Effector memory CD8-positive, alpha-beta T cell (primary cell): ENCODE measurements around the gene TACSTD2.
"Not testable (repeated sequence)": the region's sequence is repeated elsewhere in the genome, so short reads cannot be mapped to it uniquely, and the experiment has no call there.

Experiments used
- ATAC-seq: fragments of 150-1000 bp; cut with Tn5 transposase; replicated peaks from 2 replicates; pipeline ENCODE4 v1.10.0; 2021; ENCODE audit warnings: mild to moderate bottlenecking, moderate library complexity
- DNase-seq, 3 experiments: peaks; one replicate each; pipeline ENCODE4 v3.0.0; 2021
- H3K27ac Mint-ChIP-seq, 2 donors: one replicate each; pipeline ENCODE4 v1.8.0; 2022; ENCODE audit warnings: mild to moderate bottlenecking in 2 of 2, mixed read lengths in 2 of 2, moderate library complexity in 2 of 2
- H3K27me3 Mint-ChIP-seq, 2 donors: one replicate each; pipeline ENCODE4 v1.8.0; 2022; ENCODE audit warnings: mixed read lengths in 2 of 2
- H3K36me3 Mint-ChIP-seq: one replicate; pipeline ENCODE4 v1.8.0; 2022; ENCODE audit warnings: mild to moderate bottlenecking, moderate library complexity, mixed read lengths; ENCODE audit not compliant: insufficient read depth
- H3K4me1 Mint-ChIP-seq, 2 donors: one replicate each; pipeline ENCODE4 v1.8.0; 2022; ENCODE audit warnings: low read depth in 2 of 2, mixed read lengths in 2 of 2
- H3K4me3 Mint-ChIP-seq, 2 donors: one replicate each; pipeline ENCODE4 v1.8.0; 2022; ENCODE audit warnings: mild to moderate bottlenecking in 2 of 2, mixed read lengths in 2 of 2, moderate library complexity in 2 of 2
- H3K9me3 Mint-ChIP-seq, 2 donors: one replicate each; pipeline ENCODE4 v1.8.0; 2022; ENCODE audit warnings: mixed read lengths in 2 of 2

TACSTD2 gene

DNA sequence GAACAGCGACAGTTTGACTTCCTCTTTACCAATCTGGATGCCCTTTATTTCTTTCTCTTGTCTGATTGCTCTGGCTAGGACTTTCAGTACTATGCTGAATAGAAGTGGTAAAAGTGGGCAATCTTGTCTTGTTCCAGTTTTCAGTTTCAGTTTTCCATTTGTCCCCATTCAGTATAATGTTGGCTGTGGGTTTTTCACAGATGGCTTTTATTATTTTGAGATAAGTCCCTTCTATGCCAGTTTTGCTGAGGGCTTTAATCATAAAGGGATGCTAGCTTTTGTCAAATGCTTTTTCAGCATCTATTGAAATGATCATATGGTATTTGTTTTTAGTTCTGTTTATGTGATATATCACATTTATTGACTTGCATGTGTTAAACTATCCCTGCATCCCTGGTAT lies 24.9 kb upstream of the TACSTD2 start:
- Mint-ChIP-seq H3K27me3 (peaks cover 67 to 98% of the 10 kb centered on the region in 2 donors), H3K9me3 (peaks cover 6 to 11% of the 10 kb centered on the region in 2 donors)
- H3K4me3 Mint-ChIP-seq, ATAC-seq, DNase-seq, H3K36me3 Mint-ChIP-seq, H3K4me1 Mint-ChIP-seq, H3K27ac Mint-ChIP-seq: not testable (repeated sequence)

GRCh38 chr1:58597996-58598395 lies 20.9 kb upstream of the TACSTD2 start:
- peaks cover 57 to 75% of the 10 kb centered on the region in 2 donors for H3K27me3 Mint-ChIP-seq
- ATAC-seq: no peak

GRCh38 chr1:58597076-58597475 lies 20.0 kb upstream of the TACSTD2 start:
- H3K27me3 Mint-ChIP-seq: peaks cover 48 to 75% of the 10 kb centered on the region in 2 donors
- H3K36me3 Mint-ChIP-seq: no peaks in the 10 kb centered on the region
- H3K9me3 Mint-ChIP-seq: no peaks in the 10 kb centered on the region
- H3K27ac Mint-ChIP-seq: no peak overlapping the region
- DNase-seq: no peak
- no peak for ATAC-seq
- no peak overlapping the region for H3K4me3 Mint-ChIP-seq
- peaks cover 5 to 6% of the 10 kb centered on the region in 2 donors for H3K4me1 Mint-ChIP-seq

More at GRCh38 chr1:58597996-58598395, 20.9 kb upstream of the TACSTD2 start:
- H3K27ac Mint-ChIP-seq: no peak overlapping the region
- no peaks in the 10 kb centered on the region for H3K36me3 Mint-ChIP-seq
- H3K4me1 Mint-ChIP-seq: peaks cover 5 to 6% of the 10 kb centered on the region in 2 donors
- no peaks in the 10 kb centered on the region for H3K9me3 Mint-ChIP-seq
- H3K4me3 Mint-ChIP-seq: no peak overlapping the region
- DNase-seq: no peak

GRCh38 chr1:58596631-58597052 lies 19.6 kb upstream of the TACSTD2 start:
- Mint-ChIP-seq H3K4me1 (peaks cover 5 to 6% of the 10 kb centered on the region in 2 donors), H3K9me3 (no peaks in the 10 kb centered on the region), H3K36me3 (no peaks in the 10 kb centered on the region), H3K27ac (no peak overlapping the region), H3K27me3 (peaks cover 44 to 74% of the 10 kb centered on the region in 2 donors), H3K4me3 (no peak overlapping the region)
- ATAC-seq (no peak), DNase-seq (no peak)

DNA sequence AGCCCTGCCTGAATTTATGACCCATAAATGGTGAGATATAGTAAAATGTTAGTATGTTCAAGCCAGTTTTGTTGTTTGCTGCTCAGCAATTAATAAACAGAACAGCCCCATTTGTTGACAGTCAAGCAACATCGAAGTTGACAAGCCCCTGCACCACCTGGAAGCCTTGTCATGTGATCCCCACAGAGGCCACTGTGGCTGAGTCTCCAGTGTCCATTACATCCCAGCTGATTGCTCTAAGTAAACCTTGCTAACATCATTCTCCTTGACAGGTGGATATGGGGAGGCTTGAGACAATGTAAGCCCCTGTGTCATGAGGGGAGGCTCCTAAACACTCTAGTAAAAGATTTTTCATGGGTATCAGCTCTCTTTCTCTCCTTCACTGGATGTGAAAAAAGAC lies 17.5 kb upstream of the TACSTD2 start:
- ATAC-seq (no peak), DNase-seq (no peak)
- H3K9me3 Mint-ChIP-seq: no peaks in the 10 kb centered on the region
- peaks cover 5 to 6% of the 10 kb centered on the region in 2 donors for H3K4me1 Mint-ChIP-seq
- H3K36me3 Mint-ChIP-seq: no peaks in the 10 kb centered on the region
- H3K27me3 Mint-ChIP-seq: peaks cover 35 to 72% of the 10 kb centered on the region in 2 donors
- H3K27ac Mint-ChIP-seq: no peak overlapping the region
- H3K4me3 Mint-ChIP-seq: no peak overlapping the region

- H3K9me3 Mint-ChIP-seq: no peaks in the 10 kb centered on the region
- H3K36me3 Mint-ChIP-seq: no peaks in the 10 kb centered on the region
- H3K4me3 Mint-ChIP-seq: no peak overlapping the region
- no peak for DNase-seq
- H3K4me1 Mint-ChIP-seq: no peaks in the 10 kb centered on the region
- peaks cover 28 to 70% of the 10 kb centered on the region in 2 donors for H3K27me3 Mint-ChIP-seq
- H3K27ac Mint-ChIP-seq: no peak overlapping the region
- no peak for ATAC-seq
Observed at GRCh38 chr1:58592522-58593134, 15.6 kb upstream of the TACSTD2 start.

DNA sequence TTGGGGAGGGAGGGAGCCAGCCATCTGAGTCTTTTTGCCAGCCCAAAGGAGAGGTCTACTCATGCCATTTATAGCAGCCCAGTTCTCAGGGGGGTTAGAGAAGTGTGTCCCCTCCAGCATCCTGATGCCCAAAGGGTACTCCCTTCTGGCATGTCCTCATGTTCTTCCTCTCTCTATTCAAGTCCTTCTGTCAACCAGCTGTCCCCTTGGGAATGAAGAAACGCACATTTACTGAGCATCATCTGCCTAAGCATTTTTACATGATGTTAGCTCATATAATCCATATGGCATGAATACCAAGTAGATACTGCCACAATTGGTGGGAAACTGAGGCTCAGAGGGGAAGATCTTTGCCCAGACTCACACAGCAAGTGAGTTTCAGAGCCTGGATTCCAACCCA lies 14.8 kb upstream of the TACSTD2 start:
- Mint-ChIP-seq H3K27ac (no peak overlapping the region), H3K9me3 (no peaks in the 10 kb centered on the region), H3K36me3 (no peaks in the 10 kb centered on the region), H3K27me3 (peaks cover 27 to 66% of the 10 kb centered on the region in 2 donors), H3K4me1 (no peaks in the 10 kb centered on the region), H3K4me3 (no peak overlapping the region)
- no peak for DNase-seq
- no peak for ATAC-seq

GRCh38 chr1:58590019-58590418 lies 13.0 kb upstream of the TACSTD2 start:
- Mint-ChIP-seq H3K9me3 (no peaks in the 10 kb centered on the region), H3K36me3 (no peaks in the 10 kb centered on the region), H3K27ac (no peak overlapping the region), H3K4me1 (no peaks in the 10 kb centered on the region), H3K27me3 (peaks cover 40 to 79% of the 10 kb centered on the region in 2 donors), H3K4me3 (no peak overlapping the region)
- ATAC-seq (no peak), DNase-seq (no peak)

- no peak for ATAC-seq
- no peak for DNase-seq
- no peak overlapping the region for H3K4me3 Mint-ChIP-seq
- no peaks in the 10 kb centered on the region for H3K36me3 Mint-ChIP-seq
- H3K4me1 Mint-ChIP-seq: no peaks in the 10 kb centered on the region
- no peaks in the 10 kb centered on the region for H3K9me3 Mint-ChIP-seq
- H3K27ac Mint-ChIP-seq: no peak overlapping the region
- H3K27me3 Mint-ChIP-seq: peaks cover 52 to 90% of the 10 kb centered on the region in 2 donors
Observed at GRCh38 chr1:58588396-58588795, 11.3 kb upstream of the TACSTD2 start.

DNA sequence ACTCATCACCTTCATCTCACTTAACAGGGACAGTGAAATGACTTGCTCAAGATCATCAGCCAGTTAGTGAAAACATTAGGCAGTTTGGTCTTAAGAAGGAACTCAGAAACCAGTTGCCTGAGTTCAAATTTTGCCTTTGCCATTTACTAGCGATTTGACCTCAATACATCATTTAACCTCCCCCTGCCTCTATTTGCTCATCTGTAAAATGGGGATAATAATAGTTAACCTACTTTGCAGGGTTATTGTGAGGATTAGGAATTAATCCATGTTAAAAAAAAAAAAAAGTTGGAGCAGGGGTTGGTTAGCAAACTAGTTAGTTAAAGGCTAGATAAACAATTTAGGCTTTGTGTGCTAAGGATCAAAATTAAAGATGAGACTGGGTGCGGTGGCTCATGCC lies 10.6 kb upstream of the TACSTD2 start:
- H3K4me1 Mint-ChIP-seq: no peaks in the 10 kb centered on the region
- DNase-seq: no peak
- no peaks in the 10 kb centered on the region for H3K36me3 Mint-ChIP-seq
- H3K4me3 Mint-ChIP-seq: no peak overlapping the region
- peaks cover 51 to 87% of the 10 kb centered on the region in 2 donors for H3K27me3 Mint-ChIP-seq
- H3K9me3 Mint-ChIP-seq: no peaks in the 10 kb centered on the region
- ATAC-seq: no peak
- no peak overlapping the region for H3K27ac Mint-ChIP-seq

- peaks cover 51 to 76% of the 10 kb centered on the region in 2 donors for H3K27me3 Mint-ChIP-seq
- no peak for DNase-seq
- no peak overlapping the region for H3K4me3 Mint-ChIP-seq
- H3K4me1 Mint-ChIP-seq: no peaks in the 10 kb centered on the region
- H3K36me3 Mint-ChIP-seq: no peaks in the 10 kb centered on the region
- no peaks in the 10 kb centered on the region for H3K9me3 Mint-ChIP-seq
- no peak for ATAC-seq
- H3K27ac Mint-ChIP-seq: no peak overlapping the region
Observed at GRCh38 chr1:58586271-58586670, 9.2 kb upstream of the TACSTD2 start.

- Mint-ChIP-seq H3K27me3 (peaks cover 49 to 70% of the 10 kb centered on the region in 2 donors), H3K36me3 (no peaks in the 10 kb centered on the region)
- no peak for DNase-seq
Observed at GRCh38 chr1:58585581-58586151, 8.6 kb upstream of the TACSTD2 start.

DNA sequence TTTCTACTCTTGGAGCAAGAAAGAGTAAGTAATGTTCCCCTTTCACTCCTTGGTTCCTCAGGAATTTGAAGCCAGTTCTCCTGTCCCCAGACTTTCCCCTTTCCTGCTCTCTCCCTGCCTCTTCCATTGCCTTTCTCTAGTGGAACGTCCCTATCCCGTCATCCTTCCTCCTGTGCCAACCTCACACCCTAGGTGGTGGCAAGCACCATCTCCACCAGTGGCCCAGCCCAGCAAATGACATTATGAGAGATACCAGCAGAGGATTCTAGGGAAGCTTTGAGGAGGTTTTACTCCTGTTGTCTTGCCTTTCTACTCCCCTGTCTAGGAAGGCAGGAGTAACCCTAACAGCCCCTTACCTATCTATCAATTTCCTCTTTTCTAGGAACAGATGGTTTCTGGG lies 8.1 kb upstream of the TACSTD2 start:
- Mint-ChIP-seq H3K4me3 (no peak overlapping the region), H3K9me3 (no peaks in the 10 kb centered on the region), H3K4me1 (no peaks in the 10 kb centered on the region), H3K27me3 (peaks cover 44 to 67% of the 10 kb centered on the region in 2 donors), H3K27ac (no peak overlapping the region), H3K36me3 (no peaks in the 10 kb centered on the region)
- no peak for ATAC-seq
- DNase-seq: no peak

More at GRCh38 chr1:58585581-58586151, 8.6 kb upstream of the TACSTD2 start:
- Mint-ChIP-seq H3K4me3 (no peak overlapping the region), H3K9me3 (no peaks in the 10 kb centered on the region), H3K27ac (no peak overlapping the region), H3K4me1 (no peaks in the 10 kb centered on the region)
- ATAC-seq: no peak
